ENCODE data around the gene TPI1. TPM values are rescaled to one million over a fixed set of nuclear protein-coding genes. Genes with fewer than 3 reads are reported as not detected.
A peak's percentile ranks its signal among the peaks of the same experiment; 100 is the strongest.

TPI1 gene
- total and polyA plus RNA-seq, 3 experiments from 2014 or later = 613 to 1,374 (median 1,331) TPM

DNA sequence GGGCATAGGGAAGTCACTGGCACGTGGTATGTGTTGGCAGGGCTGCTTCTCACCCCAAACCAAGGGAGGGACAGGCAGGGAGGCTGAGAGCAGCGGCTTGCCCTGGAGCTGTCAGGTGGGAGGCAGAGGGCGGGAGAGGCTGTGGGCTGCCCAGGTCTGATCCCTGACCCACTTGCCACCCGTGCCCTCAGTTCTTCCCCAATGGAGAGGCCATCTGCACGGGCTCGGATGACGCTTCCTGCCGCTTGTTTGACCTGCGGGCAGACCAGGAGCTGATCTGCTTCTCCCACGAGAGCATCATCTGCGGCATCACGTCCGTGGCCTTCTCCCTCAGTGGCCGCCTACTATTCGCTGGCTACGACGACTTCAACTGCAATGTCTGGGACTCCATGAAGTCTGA, 21.9 kb upstream of the TPI1 start:
- H3K36me3 Mint-ChIP-seq = peaks cover 0 to 13% (median 1%) of the 10 kb centered on the region in 3 donors
- ChIA-PET CTCF (interaction anchor here (12.8 kb wide), 1 partner anchor 12 kb away, joined by 91 read pairs; no protein-coding TSS in a partner anchor), POLR2A (no interaction called here)
- no peak overlapping the region for H3K27ac ChIP-seq (ENCODE audit: low read depth, low read length)
- H3K27me3 ChIP-seq (ENCODE audit: insufficient read depth, low read length, poor library complexity, severe bottlenecking) = no peaks in the 10 kb centered on the region
- DNase-seq = no peak
- no peak overlapping the region for H3K27ac Mint-ChIP-seq
- H3K9me3 ChIP-seq (ENCODE audit: low read length) = no peaks in the 10 kb centered on the region
- H3K4me1 Mint-ChIP-seq = peaks cover 0 to 5% (median 0%) of the 10 kb centered on the region in 3 donors
- no peak overlapping the region for H3K4me3 ChIP-seq (ENCODE audit: low read length)
- no peak overlapping the region for H3K4me3 Mint-ChIP-seq
- H3K27me3 Mint-ChIP-seq = no peaks in the 10 kb centered on the region
- no peaks in the 10 kb centered on the region for H3K36me3 ChIP-seq (ENCODE audit: insufficient read depth, low read length)
- H3K9me3 Mint-ChIP-seq = no peaks in the 10 kb centered on the region
- H3K4me1 ChIP-seq (ENCODE audit: insufficient read depth, low read length) = no peaks in the 10 kb centered on the region

- Mint-ChIP-seq H3K9me3 (no peaks in the 10 kb centered on the region), H3K27me3 (no peaks in the 10 kb centered on the region), H3K4me1 (peaks cover 3 to 12% (median 5%) of the 10 kb centered on the region in 3 donors), H3K4me3 (no peak overlapping the region), H3K36me3 (peaks cover 0 to 15% (median 1%) of the 10 kb centered on the region in 3 donors), H3K27ac (peak overlapping the region in 2 of 8 donors; percentile 33 to 37)
- Histone ChIP-seq H3K9me3 (ENCODE audit: low read length) (no peaks in the 10 kb centered on the region), H3K4me3 (ENCODE audit: low read length) (no peak overlapping the region), H3K36me3 (ENCODE audit: insufficient read depth, low read length) (no peaks in the 10 kb centered on the region), H3K4me1 (ENCODE audit: insufficient read depth, low read length) (no peaks in the 10 kb centered on the region), H3K27ac (ENCODE audit: low read depth, low read length) (no peak overlapping the region), H3K27me3 (ENCODE audit: insufficient read depth, low read length, poor library complexity, severe bottlenecking) (no peaks in the 10 kb centered on the region)
- CTCF ChIA-PET = interaction anchor here (1.2 to 12.8 kb wide), 2 partner anchors 13 to 23 kb away, joined by 3 to 91 read pairs; no protein-coding TSS in a partner anchor
- no peak for DNase-seq
- POLR2A ChIA-PET = no interaction called here
Observed at GRCh38 chr12:6846316-6846869, 20.9 kb upstream of the TPI1 start.

DNA sequence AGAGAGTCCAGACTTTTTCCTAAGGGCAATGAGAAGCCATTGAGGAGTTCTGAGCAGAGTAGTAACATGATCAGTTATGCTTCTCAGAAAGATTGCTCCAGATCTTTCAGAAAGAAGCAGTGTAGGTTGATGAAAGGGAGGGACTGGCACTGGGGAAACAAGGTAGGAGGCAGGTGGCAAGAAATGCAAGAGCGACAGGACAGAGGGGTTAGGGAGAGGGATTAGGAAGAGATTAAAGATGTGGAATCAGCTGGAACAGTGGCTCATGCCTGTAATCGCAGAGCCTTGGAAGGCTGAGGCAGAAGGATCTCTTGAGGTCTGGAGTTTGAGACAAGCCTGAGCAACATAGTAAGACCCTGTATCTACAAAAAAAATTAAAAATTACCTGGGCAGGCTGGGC, 19.7 kb upstream of the TPI1 start:
- POLR2A ChIA-PET = no interaction called here
- peak overlapping the region in 3 of 8 donors; percentile 5 to 72 (median 43) for H3K27ac Mint-ChIP-seq

GRCh38 chr12:6849427-6849826, 17.9 kb upstream of the TPI1 start:
- peak overlapping the region in 2 of 8 donors; percentile 47 to 68 for H3K27ac Mint-ChIP-seq
- POLR2A ChIA-PET = no interaction called here
- no peak overlapping the region for H3K4me3 ChIP-seq (ENCODE audit: low read length)
- peaks cover 15% of the 10 kb centered on the region for H3K4me1 ChIP-seq (ENCODE audit: insufficient read depth, low read length)
- no peaks in the 10 kb centered on the region for H3K9me3 ChIP-seq (ENCODE audit: low read length)
- no peak for DNase-seq
- no peaks in the 10 kb centered on the region for H3K36me3 ChIP-seq (ENCODE audit: insufficient read depth, low read length)
- peaks cover 20 to 31% (median 20%) of the 10 kb centered on the region in 3 donors for H3K4me1 Mint-ChIP-seq
- peak overlapping the region in 1 of 7 donors; percentile 82 for H3K4me3 Mint-ChIP-seq
- CTCF ChIA-PET = interaction anchor here (1.0 to 12.8 kb wide), 3 partner anchors 16 to 23 kb away, joined by 3 to 91 read pairs (median 6); partner anchors contain the start of gene SPSB2
- H3K27ac ChIP-seq (ENCODE audit: low read depth, low read length) = no peak overlapping the region
- no peaks in the 10 kb centered on the region for H3K27me3 ChIP-seq (ENCODE audit: insufficient read depth, low read length, poor library complexity, severe bottlenecking)
- H3K27me3 Mint-ChIP-seq = no peaks in the 10 kb centered on the region
- H3K36me3 Mint-ChIP-seq = peaks cover 0 to 26% (median 1%) of the 10 kb centered on the region in 3 donors
- H3K9me3 Mint-ChIP-seq = no peaks in the 10 kb centered on the region

More for the DNA sequence above, 19.7 kb upstream of the TPI1 start:
- peaks cover 5 to 15% (median 5%) of the 10 kb centered on the region in 3 donors for H3K4me1 Mint-ChIP-seq
- Histone ChIP-seq H3K4me3 (ENCODE audit: low read length) (no peak overlapping the region), H3K4me1 (ENCODE audit: insufficient read depth, low read length) (no peaks in the 10 kb centered on the region), H3K27ac (ENCODE audit: low read depth, low read length) (no peak overlapping the region), H3K36me3 (ENCODE audit: insufficient read depth, low read length) (no peaks in the 10 kb centered on the region), H3K9me3 (ENCODE audit: low read length) (no peaks in the 10 kb centered on the region), H3K27me3 (ENCODE audit: insufficient read depth, low read length, poor library complexity, severe bottlenecking) (no peaks in the 10 kb centered on the region)
- H3K36me3 Mint-ChIP-seq = peaks cover 0 to 23% (median 1%) of the 10 kb centered on the region in 3 donors
- no peaks in the 10 kb centered on the region for H3K9me3 Mint-ChIP-seq
- H3K4me3 Mint-ChIP-seq = peak overlapping the region in 2 of 7 donors; percentile 27 to 29
- no peak for DNase-seq
- CTCF ChIA-PET = interaction anchor here (1.3 to 12.8 kb wide), 2 partner anchors 14 to 44 kb away, joined by 3 to 91 read pairs; no protein-coding TSS in a partner anchor
- H3K27me3 Mint-ChIP-seq = no peaks in the 10 kb centered on the region

GRCh38 chr12:6849976-6850560, 17.3 kb upstream of the TPI1 start:
- H3K36me3 Mint-ChIP-seq = peaks cover 0 to 24% (median 0%) of the 10 kb centered on the region in 3 donors

DNA sequence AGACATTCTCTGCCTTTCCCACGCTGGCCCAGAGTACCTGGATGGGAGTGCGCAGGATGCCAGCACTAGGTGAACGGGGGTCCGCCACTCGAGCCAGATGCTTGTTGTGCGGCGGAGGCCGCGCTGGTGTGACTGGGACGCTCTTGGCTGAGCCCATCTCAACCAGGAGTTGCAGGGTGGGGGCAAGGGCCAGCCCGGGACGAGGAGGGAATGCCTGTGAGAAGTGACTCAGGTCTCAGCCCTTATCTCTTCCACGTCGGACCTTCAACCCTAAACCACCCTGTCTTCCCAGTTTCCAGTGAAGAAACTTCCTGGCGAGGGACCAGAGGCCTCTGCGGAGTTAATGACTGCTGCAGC, 16.6 kb upstream of the TPI1 start:
- ChIA-PET CTCF (interaction anchor here (1.3 to 12.8 kb wide), 7 partner anchors 17 to 237 kb away, joined by 3 to 128 read pairs (median 9); partner anchors contain the start of genes COPS7A, LPCAT3, MLF2 and SPSB2), POLR2A (interaction anchor here (0.8 to 5.2 kb wide), 11 partner anchors 17 to 161 kb away, joined by 4 to 46 read pairs (median 15); partner anchors contain the start of genes C12orf57, MLF2, P3H3 and PTMS)
- Mint-ChIP-seq H3K27me3 (no peaks in the 10 kb centered on the region), H3K4me3 (peak overlapping the region in 5 of 7 donors; percentile 86 to 98 (median 92)), H3K4me1 (peaks cover 20 to 38% (median 20%) of the 10 kb centered on the region in 3 donors), H3K27ac (peak overlapping the region in 4 of 8 donors; percentile 99 to 100 (median 100)), H3K9me3 (no peaks in the 10 kb centered on the region), H3K36me3 (peaks cover 0 to 27% (median 0%) of the 10 kb centered on the region in 3 donors)
- Histone ChIP-seq H3K4me1 (ENCODE audit: insufficient read depth, low read length) (peaks cover 18% of the 10 kb centered on the region), H3K27ac (ENCODE audit: low read depth, low read length) (peak overlapping the region; percentile 38), H3K27me3 (ENCODE audit: insufficient read depth, low read length, poor library complexity, severe bottlenecking) (no peaks in the 10 kb centered on the region), H3K4me3 (ENCODE audit: low read length) (no peak overlapping the region), H3K9me3 (ENCODE audit: low read length) (no peaks in the 10 kb centered on the region), H3K36me3 (ENCODE audit: insufficient read depth, low read length) (peaks cover 1% of the 10 kb centered on the region)
- no peak for DNase-seq

More at GRCh38 chr12:6849976-6850560, 17.3 kb upstream of the TPI1 start:
- peak overlapping the region in 2 of 7 donors; percentile 33 to 82 for H3K4me3 Mint-ChIP-seq
- H3K27me3 Mint-ChIP-seq = no peaks in the 10 kb centered on the region
- Histone ChIP-seq H3K4me1 (ENCODE audit: insufficient read depth, low read length) (peaks cover 18% of the 10 kb centered on the region), H3K9me3 (ENCODE audit: low read length) (no peaks in the 10 kb centered on the region), H3K4me3 (ENCODE audit: low read length) (no peak overlapping the region), H3K27ac (ENCODE audit: low read depth, low read length) (peak overlapping the region; percentile 38), H3K36me3 (ENCODE audit: insufficient read depth, low read length) (no peaks in the 10 kb centered on the region), H3K27me3 (ENCODE audit: insufficient read depth, low read length, poor library complexity, severe bottlenecking) (no peaks in the 10 kb centered on the region)
- H3K27ac Mint-ChIP-seq = peak overlapping the region in 4 of 8 donors; percentile 14 to 68 (median 48)
- no peak for DNase-seq
- ChIA-PET POLR2A (interaction anchor here (5.2 kb wide), 1 partner anchor 18 kb away, joined by 36 read pairs; the partner anchor contains the start of gene TPI1), CTCF (interaction anchor here (7.8 to 12.8 kb wide), 2 partner anchors 16 to 20 kb away, joined by 91 to 128 read pairs; partner anchors contain the start of genes SPSB2 and TPI1)
- H3K9me3 Mint-ChIP-seq = no peaks in the 10 kb centered on the region
- peaks cover 20 to 38% (median 20%) of the 10 kb centered on the region in 3 donors for H3K4me1 Mint-ChIP-seq

DNA sequence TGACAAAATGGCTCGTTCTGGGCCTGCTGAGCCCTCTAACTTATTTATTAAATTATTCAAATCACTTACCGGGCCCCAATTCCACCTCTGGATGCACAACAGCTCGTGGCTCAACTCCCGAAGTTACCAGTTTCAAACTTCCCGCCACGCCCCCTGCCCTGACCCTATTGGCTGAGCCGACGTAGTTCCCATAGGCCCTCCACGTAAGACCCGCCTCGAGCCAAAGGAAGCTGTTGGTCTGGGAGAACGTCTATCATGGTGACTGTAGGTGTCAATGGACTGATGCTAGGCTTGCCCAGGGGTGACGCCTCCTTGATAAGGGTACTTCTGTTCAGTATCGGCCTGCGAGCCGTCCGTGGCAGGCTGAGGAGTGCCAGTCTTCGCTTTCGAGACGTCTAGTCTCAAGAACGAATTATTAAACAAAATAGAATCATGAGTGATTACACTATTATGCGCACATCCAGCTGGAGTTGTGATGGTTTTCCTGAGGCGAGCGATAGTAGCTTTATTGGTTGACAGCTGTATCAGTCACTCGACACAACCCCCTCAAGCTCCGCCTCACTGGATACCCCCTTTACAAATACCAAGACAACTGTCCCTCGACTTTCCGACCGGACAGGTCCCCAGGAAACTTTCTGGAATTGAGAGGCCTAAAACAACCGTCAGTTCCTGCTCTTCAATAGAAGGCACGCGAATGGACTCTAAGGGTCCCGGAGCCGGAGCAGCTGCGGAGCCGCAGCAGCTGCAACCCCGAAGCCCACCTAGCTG, 16.0 kb upstream of the TPI1 start, which contains the start of gene CDCA3:
TSS of gene CDCA3 (minus strand) at position 134 of the 768 bp plus-strand sequence. CDS start 334 bp downstream, outside the sequence.
- peak within 1 kb of the TSS; percentile 77 for H3K27ac ChIP-seq (ENCODE audit: low read depth, low read length)
- DNase-seq = peak; percentile 85 to 96 (median 91)
- Mint-ChIP-seq H3K36me3 (peaks cover 0 to 31% (median 0%) of the 10 kb centered on the region in 3 donors), H3K9me3 (no peaks in the 10 kb centered on the region), H3K27ac (peak within 1 kb of the TSS; percentile 99 to 100 (median 100)), H3K4me1 (peaks cover 20 to 38% (median 20%) of the 10 kb centered on the region in 3 donors), H3K4me3 (peak within 1 kb of the TSS; percentile 86 to 99 (median 94)), H3K27me3 (no peaks in the 10 kb centered on the region)
- ChIA-PET POLR2A (interaction anchor here (0.6 to 5.2 kb wide), 18 partner anchors 13 to 167 kb away, joined by 3 to 46 read pairs (median 8); partner anchors contain the start of genes C12orf57, COPS7A, ENO2 and LPCAT3), CTCF (interaction anchor here (0.9 to 12.8 kb wide), 16 partner anchors 10 to 262 kb away, joined by 3 to 128 read pairs (median 6); partner anchors contain the start of genes COPS7A, LPCAT3, MLF2 and SPSB2)
- peaks cover 18% of the 10 kb centered on the region for H3K4me1 ChIP-seq (ENCODE audit: insufficient read depth, low read length)
- no peaks in the 10 kb centered on the region for H3K9me3 ChIP-seq (ENCODE audit: low read length)
- peak within 1 kb of the TSS; percentile 97 for H3K4me3 ChIP-seq (ENCODE audit: low read length)
- H3K36me3 ChIP-seq (ENCODE audit: insufficient read depth, low read length) = peaks cover 7% of the 10 kb centered on the region
- H3K27me3 ChIP-seq (ENCODE audit: insufficient read depth, low read length, poor library complexity, severe bottlenecking) = no peaks in the 10 kb centered on the region

Data from CD8-positive, alpha-beta memory T cell (primary cell).